NCI-H128 (cell line): ENCODE results near the gene ZNF616.

Experiments
- DNase-seq: peaks from one replicate; lab custom pipeline; 2025; ENCODE audit not compliant: unreplicated experiment; lab: John Stamatoyannopoulos, UW

ZNF616 gene

GRCh38 chr19:52139252-52140031, at the start of gene ZNF616:
Gene ZNF616, minus strand, starts transcription at chr19:52139938. Its CDS starts 9,426 bp downstream, at chr19:52130512.
- peak; percentile 93 for DNase-seq

DNA sequence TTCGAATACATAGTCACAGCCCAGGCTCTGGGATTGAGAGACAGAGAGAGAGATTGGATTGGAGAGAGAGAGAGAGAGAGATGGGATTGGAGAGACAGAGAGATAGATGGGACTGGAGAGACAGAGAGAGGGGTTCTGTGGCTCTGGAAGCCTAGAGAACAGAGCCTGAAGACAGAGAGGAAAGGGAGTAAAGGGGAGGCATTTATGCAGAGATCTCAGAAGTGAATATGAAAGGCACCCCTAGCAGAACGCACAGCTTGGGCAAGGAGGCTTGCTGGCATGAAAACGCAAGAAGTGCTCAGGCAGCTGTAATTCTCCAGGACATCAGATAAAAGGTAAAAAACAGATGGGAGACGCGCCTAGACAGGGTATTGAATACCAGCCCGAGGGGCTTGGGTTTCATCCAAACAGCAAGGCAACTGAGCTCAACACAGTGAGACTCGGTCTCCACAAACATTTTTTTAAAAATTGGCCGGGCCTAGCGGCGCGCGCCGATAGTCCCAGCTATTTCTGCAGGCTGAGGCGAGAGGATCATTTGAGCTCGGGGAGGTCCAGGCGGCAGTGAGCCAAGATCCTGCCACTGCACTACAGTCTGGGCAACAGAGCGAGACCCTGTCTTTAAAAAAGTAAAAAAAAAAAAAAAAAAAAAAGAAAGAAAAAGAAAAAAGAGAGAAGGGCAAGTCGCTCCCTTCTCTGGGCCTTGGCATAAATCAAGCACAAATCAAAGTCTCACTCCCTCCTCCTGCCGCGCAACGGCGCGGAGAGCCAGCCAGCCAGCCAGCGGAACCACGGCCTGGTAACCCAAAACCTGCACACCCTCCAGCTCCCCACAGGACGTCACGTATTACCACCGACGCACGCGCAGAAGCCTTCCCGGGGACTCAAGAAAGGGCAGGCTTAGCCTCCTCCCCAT, 49.3 kb upstream of the ZNF616 start:
- DNase-seq, result no peak

DNA sequence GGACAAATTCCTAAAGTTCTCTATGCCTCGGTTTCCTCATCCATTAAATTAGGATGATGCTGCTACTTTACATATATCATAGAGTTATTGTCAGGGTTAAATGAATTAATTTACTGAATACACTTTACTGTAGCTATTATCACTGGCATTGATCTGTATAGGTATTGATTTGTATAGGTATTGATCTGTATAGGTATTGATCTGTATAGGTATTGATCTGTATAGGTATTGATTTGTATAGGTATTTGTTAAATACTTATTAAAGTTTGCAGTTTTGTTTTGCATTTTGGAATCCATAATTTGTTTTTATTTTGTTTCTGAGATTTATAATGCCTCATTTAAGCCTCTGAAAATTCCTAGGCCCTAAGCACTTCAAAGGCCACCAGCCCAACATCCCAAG, 47.7 kb upstream of the ZNF616 start:
- DNase-seq, result no peak

DNA sequence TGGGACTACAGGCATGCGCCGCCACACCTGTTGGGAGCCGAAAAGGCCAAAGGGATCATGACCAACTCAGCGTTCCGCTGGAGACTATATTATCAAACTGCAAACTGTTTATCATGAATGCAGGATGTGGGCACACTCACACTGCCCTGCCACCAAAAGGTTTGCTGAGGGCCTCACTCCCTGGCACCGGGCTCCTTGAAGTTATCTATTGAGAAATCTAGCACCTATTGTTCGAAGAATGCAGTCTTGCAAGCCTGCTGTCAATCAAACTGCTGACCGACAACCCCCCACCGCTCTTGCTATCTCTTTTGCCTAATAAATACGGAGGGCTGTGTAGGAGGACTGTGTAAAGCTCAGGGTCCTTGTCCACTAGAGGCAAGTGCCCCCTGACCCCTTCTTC, 36.8 kb upstream of the ZNF616 start:
- no peak for DNase-seq

DNA sequence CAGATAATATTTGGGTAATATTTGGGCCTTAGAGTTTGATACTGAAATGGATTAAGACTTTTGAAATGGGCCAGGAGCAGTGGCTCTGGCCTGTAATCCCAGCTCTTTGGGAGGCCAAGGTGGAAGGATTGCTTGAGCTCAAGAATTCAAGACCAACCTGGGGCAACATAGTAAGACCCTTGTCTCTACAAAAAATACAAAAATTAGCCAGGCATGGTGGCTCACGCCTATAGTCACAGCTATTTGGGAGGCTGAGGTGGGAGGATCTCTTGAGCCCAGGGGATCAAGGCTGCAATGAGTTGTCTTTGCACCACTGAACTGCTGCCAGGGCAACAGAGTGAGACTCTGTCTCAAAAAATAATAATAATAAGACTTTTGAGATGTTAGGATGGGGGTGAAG, 32.6 kb upstream of the ZNF616 start:
- DNase-seq, result no peak

GRCh38 chr19:52171321-52172169, 31.8 kb upstream of the ZNF616 start, which contains the start of gene ZNF836:
Gene ZNF836, minus strand, starts transcription at chr19:52171621. Its CDS starts 3,549 bp downstream, at chr19:52168072.
- DNase-seq, result peak; percentile 54

- no peak for DNase-seq
Measured at GRCh38 chr19:52170863-52171320, 31.2 kb upstream of the ZNF616 start.

GRCh38 chr19:52170304-52170703, 30.6 kb upstream of the ZNF616 start:
- no peak for DNase-seq

- no peak for DNase-seq
Measured at GRCh38 chr19:52155596-52156359, 16.0 kb upstream of the ZNF616 start.

DNA sequence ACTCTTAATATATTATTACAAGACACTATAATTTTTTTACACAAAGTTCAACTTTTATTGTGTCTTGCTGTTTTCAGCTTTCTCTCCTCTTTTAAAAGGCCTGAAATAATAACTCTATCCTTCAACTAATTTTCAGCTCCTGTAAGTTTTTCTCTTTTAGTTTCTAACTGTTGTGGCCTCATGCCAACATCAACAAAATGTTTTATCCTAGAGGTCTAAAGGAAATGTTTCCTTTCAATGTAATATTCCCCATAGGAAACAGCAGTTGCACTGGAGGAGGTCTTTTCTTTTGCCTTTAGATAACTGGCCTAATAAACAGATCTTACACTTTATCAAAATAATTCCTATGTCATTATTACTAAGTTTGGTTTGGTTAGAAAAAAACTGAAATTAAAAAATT, 8.5 kb upstream of the ZNF616 start:
- no peak for DNase-seq

- no peak for DNase-seq
Measured at GRCh38 chr19:52142001-52142595, 2.4 kb upstream of the ZNF616 start.

- DNase-seq, result no peak
Measured at GRCh38 chr19:52141203-52141602, 1.5 kb upstream of the ZNF616 start.

DNA sequence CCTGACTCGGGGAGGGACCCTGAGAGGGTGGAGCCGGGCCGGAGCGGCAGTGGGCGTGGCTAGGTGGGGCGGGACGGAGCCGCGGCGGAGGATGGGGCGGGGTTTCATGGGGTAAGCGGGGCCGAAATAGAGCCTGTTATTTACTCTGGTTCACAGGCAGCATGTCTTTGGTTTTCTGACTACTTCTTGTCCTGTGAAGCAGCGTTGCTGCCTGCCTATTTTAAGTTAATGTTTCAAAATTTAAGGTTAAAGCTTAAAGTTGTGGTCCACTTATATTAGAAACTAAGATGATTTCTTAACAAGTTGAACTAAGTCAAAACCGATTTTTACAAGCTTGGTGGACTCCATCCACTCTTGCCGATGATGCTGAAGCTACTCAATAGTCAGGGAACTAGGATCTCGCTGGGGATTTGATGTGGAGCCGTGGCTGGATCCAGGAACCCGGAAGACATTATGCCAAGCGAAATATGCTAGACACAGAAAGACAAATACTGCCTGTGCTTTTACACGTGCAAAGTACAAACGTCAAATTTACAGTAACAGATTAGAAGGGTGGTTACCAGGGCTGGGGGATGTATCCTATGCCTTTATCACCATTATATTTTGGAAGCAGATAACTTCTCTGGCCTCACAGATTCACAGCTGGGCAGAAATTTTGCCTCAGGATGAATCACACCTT, 433 bp upstream of the ZNF616 start:
- DNase-seq, result no peak

DNA sequence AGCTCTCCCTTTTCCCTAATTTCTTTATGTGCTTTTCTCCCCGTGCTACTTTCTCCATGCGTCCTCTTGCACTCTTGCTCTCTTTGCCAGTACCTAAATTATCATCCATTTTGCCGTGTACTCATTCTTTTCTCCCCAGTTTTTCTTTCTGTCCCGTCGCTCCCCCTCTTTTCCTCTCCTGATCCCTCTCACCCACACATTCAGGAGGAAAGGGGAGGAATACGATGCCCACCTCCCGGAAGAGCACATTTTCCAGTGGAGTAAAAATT, 821 bp downstream of the ZNF616 start:
- no peak for DNase-seq

DNA sequence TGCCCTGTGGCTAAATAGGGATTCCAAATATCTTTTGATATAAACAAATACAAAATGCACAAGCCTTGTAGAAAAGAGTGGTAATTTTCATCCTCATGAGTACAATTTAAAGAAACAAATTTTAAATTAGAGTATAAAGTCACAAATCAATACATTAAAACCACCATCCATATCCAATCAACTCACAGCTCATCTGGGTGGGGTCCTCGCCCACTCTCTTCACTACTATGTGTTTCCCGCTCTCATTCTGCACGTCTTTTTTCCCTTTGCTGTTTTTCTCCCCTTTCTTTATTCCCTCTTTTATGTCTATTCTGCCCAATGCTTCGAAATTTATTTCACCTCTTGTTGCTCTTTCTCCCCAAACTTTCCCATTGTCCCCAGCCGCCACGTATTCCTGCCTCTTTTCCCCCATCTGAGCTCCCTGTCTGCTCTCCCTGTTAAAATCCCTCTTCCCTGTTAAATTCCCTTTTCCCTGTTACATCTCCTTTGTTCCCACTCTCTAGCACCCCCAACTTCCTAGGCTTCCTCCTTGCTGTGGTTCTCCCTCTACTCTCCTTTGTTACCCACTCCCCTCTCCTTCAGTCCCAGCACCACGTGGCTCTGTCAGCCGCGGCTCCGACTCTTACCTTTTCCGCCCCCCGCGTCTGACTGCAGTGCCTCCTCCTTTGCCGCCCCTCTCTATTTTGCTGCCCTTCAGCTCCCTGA, 1.3 kb downstream of the ZNF616 start:
- DNase-seq, result no peak

DNA sequence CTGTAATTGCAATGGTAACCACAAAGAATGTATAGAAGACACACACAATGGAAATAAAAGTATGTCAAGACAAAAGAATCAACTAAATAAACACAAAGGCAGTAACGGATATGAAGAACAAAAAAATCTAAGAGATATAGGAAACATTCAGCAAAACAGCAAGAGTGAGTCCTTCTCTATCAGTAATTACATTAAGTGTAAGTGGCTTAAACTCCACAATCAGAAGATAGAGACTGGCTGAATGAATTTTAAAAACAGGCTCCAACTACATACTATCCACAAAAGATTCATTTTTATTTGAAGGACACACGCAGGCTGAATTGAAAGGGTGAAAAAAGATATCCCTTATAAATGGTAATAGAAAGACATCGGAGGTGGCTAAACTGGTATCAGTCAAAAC, 19.5 kb downstream of the ZNF616 start:
- DNase-seq, result no peak

- DNase-seq, result no peak
Measured at GRCh38 chr19:52115526-52116053, 24.1 kb downstream of the ZNF616 start.

- DNase-seq, result no peak
Measured at GRCh38 chr19:52114691-52115090, 25.0 kb downstream of the ZNF616 start.

DNA sequence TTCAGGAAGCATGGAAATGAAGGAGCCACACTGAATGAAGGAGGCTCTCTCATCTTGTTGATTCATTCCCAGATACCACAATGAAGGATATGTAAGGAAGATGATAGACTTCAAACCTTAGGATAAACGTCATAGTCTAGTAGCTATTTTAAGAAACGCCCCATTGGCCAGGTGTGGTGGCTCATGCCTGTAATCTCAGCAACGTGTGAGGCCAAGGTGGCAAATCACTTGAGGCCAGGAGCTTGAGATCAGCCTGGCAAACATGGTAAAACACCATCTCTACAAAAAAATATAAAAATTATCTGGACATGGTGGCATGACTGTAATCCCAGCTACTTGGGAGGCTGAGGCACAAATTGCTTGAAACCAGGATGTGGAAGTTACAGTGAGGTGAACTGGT, 27.1 kb downstream of the ZNF616 start:
- DNase-seq, result no peak
